Measurements from ENCODE around the gene CYP26B1. TPM values are rescaled to one million over a fixed set of nuclear protein-coding genes. Genes with fewer than 3 reads are reported as not detected.

The CYP26B1 gene
- total and polyA plus RNA-seq, 2 of the 8 experiments (the other 6 are each of a cell fraction or from before 2014, with no cell fraction given), result 0.06 to 0.69 TPM

- H3K4me1 ChIP-seq (replicated peaks in 1 of 4; ENCODE audit: control insufficient read depth in 3 of 4, insufficient read depth in 4 of 4, low read length in 3 of 4), result peaks cover 7 to 28% (median 16%) of the 10 kb centered on the region in 4 experiments
- H3K79me2 ChIP-seq (ENCODE audit: control insufficient read depth in 1 of 2, insufficient read depth in 2 of 2, low read length in 2 of 2), result no peaks in the 10 kb centered on the region
- FAIRE-seq (peak; percentile 97), DNase-seq (ENCODE audit: low read depth in 1 of 2, low spot score in 2 of 2) (peak in 1 of 2 experiments; percentile 95)
- peak overlapping the region; percentile 62 to 87 for H3K4me2 ChIP-seq (ENCODE audit: insufficient read depth in 1 of 2, low read depth in 2 of 2, low read length in 2 of 2)
- no peaks in the 10 kb centered on the region for H3K36me3 ChIP-seq (ENCODE audit: control insufficient read depth in 2 of 4, insufficient read depth in 4 of 4, low read length in 3 of 4)
- peak overlapping the region in 1 of 4 experiments; percentile 24; a peak in 1 of 7 replicates for H3K9ac ChIP-seq (replicated peaks in 1 of 4; ENCODE audit: extremely low read depth in 1 of 4, low read depth in 3 of 4, low read length in 3 of 4)
- H4K20me1 ChIP-seq (replicated peaks in 1 of 2; ENCODE audit: control insufficient read depth in 1 of 2, insufficient read depth in 2 of 2, low read length in 2 of 2), result peaks cover 0 to 12% of the 10 kb centered on the region in 2 experiments
- 11% methylated on average over 28 of the region's 28 CpGs; no CpG with 5 or more reads in 1 of the 2 experiments for WGBS, 2 experiments (ENCODE audit: extremely low coverage in 1 of 2, insufficient coverage in 1 of 2, insufficient read length in 1 of 2, insufficient replicate concordance in 2 of 2, low coverage in 1 of 2, low lambda C conversion rate in 2 of 2, missing lambda C conversion rate in 1 of 2)
- no peaks in the 10 kb centered on the region for H3K9me3 ChIP-seq (ENCODE audit: insufficient read depth in 2 of 2, low read depth in 1 of 2, low read length in 1 of 2)
- H3K23ac ChIP-seq (ENCODE audit: insufficient read length), result no peak overlapping the region
- H3K27ac ChIP-seq (ENCODE audit: low read depth, low read length), result no peak overlapping the region
- H2BK15ac ChIP-seq (ENCODE audit: low read length), result no peak overlapping the region
- peak overlapping the region; percentile 49 to 56 (median 52); a peak in 7 of 8 replicates for H3K4me3 ChIP-seq (ENCODE audit: extremely low read depth in 1 of 4, insufficient read depth in 2 of 4, low read depth in 3 of 4, low read length in 4 of 4)
- no peak overlapping the region for H3K56ac ChIP-seq (replicated peaks; ENCODE audit: insufficient read length, low read depth, low read length)
- H2BK12ac ChIP-seq (ENCODE audit: low read depth, low read length), result no peak overlapping the region
- no peak overlapping the region for H2AK5ac ChIP-seq (ENCODE audit: low read depth, low read length)
- POLR2A ChIA-PET (ENCODE audit: partially characterized antibody), result no interaction called here
- no peak overlapping the region for H2BK5ac ChIP-seq (ENCODE audit: low read depth, low read length)
- no peak overlapping the region for H2BK120ac ChIP-seq (replicated peaks; ENCODE audit: low read depth, low read length)
- H4K91ac ChIP-seq (replicated peaks; ENCODE audit: insufficient read length, low read length), result no peak overlapping the region
- no peaks in the 10 kb centered on the region for H3K79me1 ChIP-seq (ENCODE audit: low read depth, low read length)
- CTCF ChIA-PET (ENCODE audit: partially characterized antibody), result interaction anchor here (0.6 to 7.0 kb wide), 64 partner anchors 11 to 681 kb away, joined by 3 to 115 read pairs (median 4); no protein-coding TSS in a partner anchor
- peaks cover 22% of the 10 kb centered on the region for H3K23me2 ChIP-seq (ENCODE audit: low read depth, low read length)
- no peak overlapping the region; the same call in 1 of the 2 replicates for H3K18ac ChIP-seq (ENCODE audit: extremely low read depth, low read length)
- peaks cover 36 to 62% (median 58%) of the 10 kb centered on the region in 4 experiments for H3K27me3 ChIP-seq (replicated peaks in 1 of 4; ENCODE audit: control insufficient read depth in 3 of 4, extremely low read depth in 1 of 4, insufficient read depth in 3 of 4, low read length in 3 of 4)
- no peak overlapping the region for H3K4ac ChIP-seq (replicated peaks; ENCODE audit: insufficient read length, low read depth, low read length)
- H4K5ac ChIP-seq (ENCODE audit: insufficient read length, low read depth, low read length), result no peak overlapping the region
- H2AFZ ChIP-seq (ENCODE audit: low read length), result no peak overlapping the region; the same call in 1 of the 2 replicates
- H4K8ac ChIP-seq (ENCODE audit: extremely low read depth, insufficient read depth, low read length), result no peak overlapping the region
- no peak overlapping the region for H3K14ac ChIP-seq (ENCODE audit: insufficient read length)
- H2BK20ac ChIP-seq (ENCODE audit: low read length), result no peak overlapping the region
- TF ChIP-seq EZH2 (IDR thresholded peaks at IDR 0.05; ENCODE audit: low read depth, low read length, severe bottlenecking), result peak; percentile 5
- TF ChIP-seq RNF2 (IDR thresholded peaks at IDR 0.05; ENCODE audit: borderline replicate concordance, low read depth, low read length, missing control alignments, poor library complexity, severe bottlenecking), result no peak
- TF ChIP-seq CEBPB (IDR thresholded peaks at IDR 0.05; ENCODE audit: low read depth, low read length), result no peak
- peak; percentile 92 to 93 for TF ChIP-seq RAD21 (IDR thresholded peaks at IDR 0.05 in 1 of 2, conservative IDR thresholded peaks at IDR 0.05 in 1 of 2; ENCODE audit: low read depth in 2 of 2, low read length in 2 of 2)
- no peak for TF ChIP-seq HDAC2 (IDR thresholded peaks at IDR 0.05; ENCODE audit: borderline replicate concordance in 1 of 2, low read depth in 2 of 2, low read length in 2 of 2)
- no peak for TF ChIP-seq ZNF274 (IDR thresholded peaks at IDR 0.05; ENCODE audit: borderline replicate concordance, extremely low read depth, low read length)
- TF ChIP-seq RFX5 (IDR thresholded peaks at IDR 0.05; ENCODE audit: borderline replicate concordance, low read depth, low read length), result no peak
- no peak for TF ChIP-seq RXRA (IDR thresholded peaks at IDR 0.05; ENCODE audit: insufficient read depth, low read depth, low read length)
- TF ChIP-seq TAF1 (IDR thresholded peaks at IDR 0.05; ENCODE audit: low read depth, low read length), result no peak
- TF ChIP-seq JUN (IDR thresholded peaks at IDR 0.05; ENCODE audit: low read depth, low read length), result no peak
- no peak for TF ChIP-seq SP1 (IDR thresholded peaks at IDR 0.05; ENCODE audit: low read depth, low read length)
Observed at GRCh38 chr2:72150157-72150860, 2.6 kb upstream of the CYP26B1 start.

All from H1 (cell line).